Smooth muscle cell of the umbilical artery (primary cell): ENCODE results near the gene ATP8B2. TPM values are rescaled to one million over a fixed set of nuclear protein-coding genes. Genes with fewer than 3 reads are reported as not detected.

ENCODE experiments used
- total RNA-seq: library from RNA; depleted of rRNA; stranded (reverse); fragments of >200 nt; gene quantifications from 2 replicates; pipeline ENCODE4 v1.2.3, GENCODE V29; 2014

The ATP8B2 gene, protein sequence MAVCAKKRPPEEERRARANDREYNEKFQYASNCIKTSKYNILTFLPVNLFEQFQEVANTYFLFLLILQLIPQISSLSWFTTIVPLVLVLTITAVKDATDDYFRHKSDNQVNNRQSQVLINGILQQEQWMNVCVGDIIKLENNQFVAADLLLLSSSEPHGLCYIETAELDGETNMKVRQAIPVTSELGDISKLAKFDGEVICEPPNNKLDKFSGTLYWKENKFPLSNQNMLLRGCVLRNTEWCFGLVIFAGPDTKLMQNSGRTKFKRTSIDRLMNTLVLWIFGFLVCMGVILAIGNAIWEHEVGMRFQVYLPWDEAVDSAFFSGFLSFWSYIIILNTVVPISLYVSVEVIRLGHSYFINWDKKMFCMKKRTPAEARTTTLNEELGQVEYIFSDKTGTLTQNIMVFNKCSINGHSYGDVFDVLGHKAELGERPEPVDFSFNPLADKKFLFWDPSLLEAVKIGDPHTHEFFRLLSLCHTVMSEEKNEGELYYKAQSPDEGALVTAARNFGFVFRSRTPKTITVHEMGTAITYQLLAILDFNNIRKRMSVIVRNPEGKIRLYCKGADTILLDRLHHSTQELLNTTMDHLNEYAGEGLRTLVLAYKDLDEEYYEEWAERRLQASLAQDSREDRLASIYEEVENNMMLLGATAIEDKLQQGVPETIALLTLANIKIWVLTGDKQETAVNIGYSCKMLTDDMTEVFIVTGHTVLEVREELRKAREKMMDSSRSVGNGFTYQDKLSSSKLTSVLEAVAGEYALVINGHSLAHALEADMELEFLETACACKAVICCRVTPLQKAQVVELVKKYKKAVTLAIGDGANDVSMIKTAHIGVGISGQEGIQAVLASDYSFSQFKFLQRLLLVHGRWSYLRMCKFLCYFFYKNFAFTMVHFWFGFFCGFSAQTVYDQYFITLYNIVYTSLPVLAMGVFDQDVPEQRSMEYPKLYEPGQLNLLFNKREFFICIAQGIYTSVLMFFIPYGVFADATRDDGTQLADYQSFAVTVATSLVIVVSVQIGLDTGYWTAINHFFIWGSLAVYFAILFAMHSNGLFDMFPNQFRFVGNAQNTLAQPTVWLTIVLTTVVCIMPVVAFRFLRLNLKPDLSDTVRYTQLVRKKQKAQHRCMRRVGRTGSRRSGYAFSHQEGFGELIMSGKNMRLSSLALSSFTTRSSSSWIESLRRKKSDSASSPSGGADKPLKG
- total RNA-seq: 144 and 176 TPM in 2 replicates

DNA sequence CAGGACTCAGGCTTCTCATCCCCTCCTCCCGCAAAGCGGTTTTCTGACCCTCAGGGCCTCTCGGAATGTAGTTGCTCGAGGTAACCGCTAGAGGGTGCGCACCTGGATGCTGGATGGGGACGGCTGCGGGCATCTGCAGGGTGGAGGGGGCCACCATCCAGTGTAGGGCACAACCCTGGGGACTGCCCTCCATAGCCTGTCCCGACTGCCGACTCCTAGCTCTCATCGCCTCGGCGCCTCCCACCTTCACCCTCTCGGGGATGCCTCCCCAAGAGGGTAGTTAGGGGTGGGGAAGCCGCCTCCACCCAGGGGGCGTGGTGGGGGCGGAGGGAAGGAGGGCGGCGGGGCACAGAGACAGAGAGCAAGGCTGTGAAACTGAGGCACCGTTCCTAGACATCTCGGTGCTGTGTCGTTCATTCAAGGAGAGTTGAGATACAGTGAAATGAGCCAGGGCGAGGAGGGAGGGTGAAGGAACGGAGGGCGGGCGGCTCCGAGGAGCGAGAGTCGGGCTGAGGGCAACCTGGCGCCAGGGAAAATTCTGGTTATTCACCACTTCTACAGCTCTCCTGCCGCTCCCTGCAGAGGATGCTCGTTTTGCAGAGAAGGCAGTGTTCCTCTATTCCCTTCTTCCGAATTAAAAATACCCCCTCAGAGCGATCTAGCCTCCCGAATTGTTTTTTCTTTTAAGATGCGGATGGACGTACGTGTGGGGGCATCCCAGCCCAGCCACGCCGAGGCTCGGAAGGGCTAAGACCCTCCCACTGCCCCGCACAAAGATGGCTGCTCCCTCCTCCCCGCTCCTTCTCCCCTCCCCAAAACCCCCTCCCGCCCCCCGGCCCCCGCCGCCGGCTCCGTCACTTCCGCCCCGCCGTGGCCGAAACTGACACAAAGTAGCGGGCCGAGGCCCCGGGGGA lies at the start of gene ATP8B2:
Gene ATP8B2, plus strand, starts transcription at position 857 of the 914 bp plus-strand sequence. CDS start 2,617 bp downstream, outside the sequence.

GRCh38 chr1:154320882-154321608 lies 4.3 kb upstream of the ATP8B2 start, which contains the start of gene AQP10:
TSS of gene AQP10 (plus strand) at chr1:154321093. CDS start at chr1:154321156, 63 bp downstream.

Other genes with a start within 250 kb of the ATP8B2 start
- under 0.01 and 0.05 TPM in 2 replicates for gene NUP210L, start 170.5 kb upstream of the ATP8B2 start, total RNA-seq
- 382 and 1,181 TPM in 2 replicates for gene TPM3, start 133.4 kb upstream of the ATP8B2 start, total RNA-seq
- not detected in 2 replicates for gene CFAP141, start 119.2 kb upstream of the ATP8B2 start, total RNA-seq
- gene UBAP2L, start 104.6 kb upstream of the ATP8B2 start, total RNA-seq: 46.3 and 122 TPM in 2 replicates
- gene HAX1, start 52.9 kb upstream of the ATP8B2 start, total RNA-seq: 68.2 and 117 TPM in 2 replicates
- 0.05 TPM in 1 of 2 replicates, not detected in the other for gene AQP10, start 4.4 kb upstream of the ATP8B2 start, total RNA-seq
- gene IL6R, start 79.8 kb downstream of the ATP8B2 start, total RNA-seq: 0.30 and 1.1 TPM in 2 replicates
- not detected in 2 replicates for gene TDRD10, start 176.7 kb downstream of the ATP8B2 start, total RNA-seq
- gene SHE, start 176.9 kb downstream of the ATP8B2 start, total RNA-seq: under 0.01 and 0.05 TPM in 2 replicates
- 27.6 and 36.1 TPM in 2 replicates for gene UBE2Q1, start 233.1 kb downstream of the ATP8B2 start, total RNA-seq
- gene CHRNB2, start 242.3 kb downstream of the ATP8B2 start, total RNA-seq: under 0.01 and 0.05 TPM in 2 replicates